Stimulated activated CD4-positive, alpha-beta T cell treated with anti-CD3 and anti-CD28 coated beads, Interleukin-2, amount 100 ng/mL, for 24 hours (primary cell): ENCODE data around the gene PLOD3.

Experiments
- DNase-seq, 2 donors: peaks; one replicate each; pipeline ENCODE4 v3.0.0-alpha.2; 2020

PLOD3 gene

DNA sequence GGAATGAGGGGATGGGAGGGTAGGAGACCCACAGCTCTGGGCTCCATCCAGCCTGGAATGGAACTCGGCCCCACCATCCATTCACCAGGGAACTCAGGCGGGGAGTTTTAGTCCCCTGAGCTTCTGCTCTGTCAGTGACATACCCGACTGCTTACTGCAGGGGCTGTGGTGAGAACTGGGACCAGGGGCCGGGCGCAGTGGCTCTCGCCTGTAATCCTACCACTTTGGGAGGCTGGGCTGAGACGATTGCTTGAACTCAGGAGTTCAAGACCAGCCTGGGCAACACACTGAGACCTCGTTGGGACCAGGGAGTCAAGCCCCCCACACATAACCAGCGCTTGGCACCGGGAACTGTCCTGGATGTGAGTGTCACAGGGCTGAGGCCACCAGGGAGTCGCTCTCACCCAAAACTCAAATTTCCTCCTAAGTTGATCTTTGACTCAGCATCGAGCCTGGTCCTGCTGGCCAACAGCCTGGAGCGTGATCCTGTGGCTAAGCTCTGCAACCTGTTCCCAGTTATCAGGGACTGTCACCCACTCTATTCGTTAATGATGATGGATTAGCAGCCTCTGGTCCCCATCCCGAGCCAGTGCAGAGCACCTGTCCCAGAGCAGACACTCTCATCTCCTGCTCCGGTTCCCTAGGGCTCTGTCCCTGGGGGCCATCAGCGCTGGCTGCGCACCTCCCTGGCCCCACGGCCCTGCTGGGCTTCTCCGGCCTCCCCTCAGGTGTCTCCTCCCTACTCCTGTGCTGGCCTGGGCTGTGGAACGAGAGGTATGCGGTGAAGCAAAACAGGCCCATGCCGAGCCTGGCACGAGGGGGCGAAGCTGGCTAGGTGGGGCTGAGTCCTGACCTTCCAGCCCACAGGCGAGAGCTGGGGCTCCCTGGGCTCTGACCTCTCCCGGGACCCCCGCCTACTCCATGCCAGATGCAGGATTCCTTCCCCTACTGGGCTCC is 21.1 kb upstream of the PLOD3 start:
- DNase-seq, result no peak

DNA sequence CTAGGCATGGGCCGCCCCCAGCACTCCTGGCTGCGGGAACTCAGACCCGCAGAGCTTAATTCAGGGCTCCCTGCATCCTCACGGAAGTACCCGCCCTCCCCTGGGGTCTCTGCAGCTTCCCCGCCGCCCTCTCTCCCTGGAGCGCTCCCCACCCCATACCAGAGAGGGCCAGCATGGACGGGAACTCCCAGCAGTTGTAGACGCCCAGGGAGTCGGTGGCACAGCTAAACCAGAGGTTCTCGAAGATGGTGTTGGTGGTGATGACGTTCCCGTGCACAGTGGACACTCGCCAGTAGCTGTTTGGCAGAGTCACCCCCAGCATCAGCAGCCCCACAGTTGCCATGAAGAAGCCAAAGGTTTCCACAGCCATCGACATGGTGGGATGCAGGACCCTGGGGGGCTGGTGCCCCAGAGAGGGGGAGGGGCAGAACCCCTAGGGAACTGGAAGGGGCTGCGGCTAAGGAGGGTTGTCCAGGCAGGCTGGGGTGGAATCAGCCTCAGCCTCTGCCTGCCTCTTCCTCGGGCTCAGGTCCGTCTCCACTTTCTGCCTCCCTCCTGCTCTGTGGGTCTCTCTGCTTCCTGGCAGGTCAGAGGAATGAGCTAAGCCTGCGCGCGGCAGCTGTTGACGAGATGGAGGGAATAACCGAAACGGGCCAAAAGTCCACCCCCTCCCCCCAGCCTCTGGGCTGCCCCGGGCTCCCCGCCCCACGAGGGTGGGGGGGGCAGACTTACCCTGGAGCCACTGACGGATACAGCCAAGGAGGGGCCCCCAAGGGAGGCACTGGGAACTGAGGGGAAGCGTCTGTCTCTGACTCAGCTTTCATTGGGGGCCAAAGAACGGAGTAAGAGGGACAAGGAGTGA is 20.1 kb upstream of the PLOD3 start, which contains the start of gene CLDN15:
Gene CLDN15 (minus strand): TSS at position 597 of the 862 bp plus-strand sequence. CDS start 221 bp downstream, at position 376.
- no peak for DNase-seq

- DNase-seq, result no peak
Measured at GRCh38 chr7:101236292-101236835, 19.0 kb upstream of the PLOD3 start.

DNA sequence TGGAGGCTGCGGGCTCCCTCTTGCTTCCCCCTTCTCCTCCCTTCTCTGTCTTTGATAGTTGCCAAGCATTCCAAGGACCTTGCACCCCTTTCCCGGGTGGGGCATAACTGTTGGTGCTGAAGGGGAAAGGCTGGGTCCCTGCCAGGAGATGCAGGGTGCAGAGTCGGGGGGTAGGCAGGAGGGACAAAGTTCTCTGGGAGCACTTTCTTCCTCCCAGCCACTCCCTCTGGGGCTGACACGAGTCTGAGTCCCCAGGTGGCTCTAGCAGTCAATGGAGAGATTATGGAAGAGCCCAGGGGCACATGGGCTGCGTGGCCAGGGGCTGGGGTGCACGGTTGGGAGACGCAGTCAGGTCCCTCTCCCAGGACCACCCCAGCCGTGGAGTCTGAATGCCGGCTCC is 18.1 kb upstream of the PLOD3 start:
- DNase-seq, result no peak

GRCh38 chr7:101235050-101235449 is 17.7 kb upstream of the PLOD3 start:
- no peak for DNase-seq

GRCh38 chr7:101234636-101235035 is 17.3 kb upstream of the PLOD3 start:
- DNase-seq, result no peak

DNA sequence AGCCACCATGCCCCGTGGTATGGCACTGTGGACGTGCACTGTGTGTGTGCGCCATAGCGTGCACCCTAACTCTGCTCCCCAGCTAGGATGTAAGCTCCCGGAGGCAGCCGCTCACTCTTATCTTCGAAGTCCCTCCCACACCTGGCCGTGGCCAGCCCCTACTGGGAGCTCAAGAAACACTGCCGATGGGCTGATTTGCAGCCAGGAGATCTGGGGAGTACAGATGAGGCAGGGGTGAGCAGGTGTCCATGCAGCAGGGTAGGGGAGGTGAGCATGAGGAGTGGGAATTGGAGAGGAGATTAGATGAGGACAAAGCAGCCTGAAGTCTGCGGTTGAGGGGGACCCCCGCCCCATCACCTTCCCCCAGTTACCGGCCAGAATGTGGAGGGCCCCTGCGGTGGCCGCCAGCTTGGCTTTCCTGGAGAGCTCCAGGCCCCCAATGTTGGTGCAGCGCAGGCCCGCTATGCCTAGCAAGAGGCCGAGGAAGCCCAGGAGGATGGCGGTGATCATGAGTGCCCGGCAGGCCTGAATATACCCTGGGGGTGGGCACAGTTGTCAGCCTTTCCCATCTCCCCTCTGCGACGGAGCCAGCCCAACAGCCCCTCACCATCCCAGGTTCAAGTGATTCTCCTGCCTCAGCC is 16.6 kb upstream of the PLOD3 start:
- no peak for DNase-seq

GRCh38 chr7:101232141-101232850 is 14.9 kb upstream of the PLOD3 start:
- DNase-seq, result no peak

- DNase-seq, result no peak
Measured at GRCh38 chr7:101231644-101232043, 14.3 kb upstream of the PLOD3 start.

GRCh38 chr7:101226721-101227120 is 9.3 kb upstream of the PLOD3 start:
- no peak for DNase-seq

DNA sequence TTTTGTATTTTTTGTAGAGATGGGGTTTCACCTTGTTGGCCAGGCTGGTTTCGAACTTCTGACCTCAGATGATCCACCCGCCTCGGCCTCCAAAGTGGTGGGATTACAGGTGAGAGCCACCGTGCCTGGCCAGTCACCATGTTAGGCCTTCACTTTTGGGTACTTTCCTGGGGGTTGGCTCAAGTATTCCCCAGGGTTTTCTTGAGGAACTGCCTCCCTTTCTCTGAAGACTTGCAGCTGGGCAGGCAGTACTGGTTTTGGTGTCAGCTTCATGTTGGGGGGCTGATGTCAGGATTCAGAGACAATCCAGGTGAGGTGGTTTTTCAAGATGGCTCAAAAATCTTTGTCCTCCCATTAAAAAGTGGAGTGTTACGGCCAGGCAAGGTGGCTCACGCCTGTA is 8.3 kb upstream of the PLOD3 start:
- no peak for DNase-seq

DNA sequence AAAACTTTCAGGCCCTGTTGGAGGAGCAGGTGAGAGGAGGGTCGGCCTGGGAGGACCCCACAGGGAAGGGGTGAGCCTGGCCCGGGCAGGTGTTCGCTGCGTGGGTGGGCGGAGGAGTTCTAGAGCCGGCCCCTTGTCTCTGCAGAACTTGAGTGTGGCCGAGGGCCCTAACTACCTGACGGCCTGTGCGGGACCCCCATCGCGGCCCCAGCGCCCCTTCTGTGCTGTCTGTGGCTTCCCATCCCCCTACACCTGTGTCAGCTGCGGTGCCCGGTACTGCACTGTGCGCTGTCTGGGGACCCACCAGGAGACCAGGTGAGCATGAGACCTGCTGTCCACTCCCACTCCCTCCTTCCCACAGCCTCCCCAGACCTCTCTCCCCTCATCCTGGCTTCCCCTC is 6.1 kb upstream of the PLOD3 start:
- DNase-seq, result no peak

GRCh38 chr7:101222275-101222830 is 5.0 kb upstream of the PLOD3 start:
- no peak for DNase-seq

- DNase-seq, result no peak
Measured at GRCh38 chr7:101220295-101220694, 2.9 kb upstream of the PLOD3 start.

DNA sequence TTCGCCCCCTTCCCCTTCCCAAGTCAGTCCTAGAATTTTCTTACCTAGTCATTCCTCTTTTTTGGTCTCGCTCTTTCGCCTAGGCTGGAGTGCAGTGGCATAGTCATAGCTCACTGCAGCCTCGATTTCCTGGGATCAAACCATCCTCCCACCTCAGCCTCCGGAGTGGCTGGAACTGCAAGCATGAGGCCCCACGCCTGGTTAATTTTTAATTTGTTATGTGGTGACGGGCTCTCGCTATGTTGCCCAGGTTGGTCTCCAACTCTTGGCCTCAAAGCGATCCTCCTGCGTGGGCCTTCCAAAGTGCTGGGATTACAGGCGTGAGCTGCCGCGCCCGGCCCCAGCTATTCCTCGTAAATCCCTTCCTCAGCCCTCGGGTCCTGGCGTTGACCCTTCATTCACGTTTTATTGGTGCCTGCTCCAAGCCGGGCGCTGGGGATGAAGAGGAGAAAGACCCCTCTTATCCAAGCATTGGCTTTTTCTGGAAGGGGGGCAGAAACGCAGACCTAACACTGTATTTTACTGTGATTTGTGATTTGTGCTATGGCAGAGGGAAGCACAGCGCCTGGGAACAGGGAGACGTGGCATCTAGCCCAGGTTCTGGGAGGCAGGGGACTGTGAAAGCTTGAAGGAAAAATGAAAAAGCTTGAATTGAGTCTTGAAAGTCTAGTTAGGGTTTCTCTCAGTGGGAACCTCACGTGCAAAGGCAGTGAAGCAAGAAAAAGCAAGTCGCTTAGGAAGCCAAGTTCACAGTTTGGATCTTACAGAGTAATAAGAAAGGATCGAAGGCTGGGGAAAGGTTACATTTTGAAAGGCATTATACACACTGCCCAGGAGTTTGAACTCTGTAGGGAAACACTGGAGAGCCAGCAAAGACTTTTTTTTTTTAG is 1.1 kb upstream of the PLOD3 start:
- no peak for DNase-seq

DNA sequence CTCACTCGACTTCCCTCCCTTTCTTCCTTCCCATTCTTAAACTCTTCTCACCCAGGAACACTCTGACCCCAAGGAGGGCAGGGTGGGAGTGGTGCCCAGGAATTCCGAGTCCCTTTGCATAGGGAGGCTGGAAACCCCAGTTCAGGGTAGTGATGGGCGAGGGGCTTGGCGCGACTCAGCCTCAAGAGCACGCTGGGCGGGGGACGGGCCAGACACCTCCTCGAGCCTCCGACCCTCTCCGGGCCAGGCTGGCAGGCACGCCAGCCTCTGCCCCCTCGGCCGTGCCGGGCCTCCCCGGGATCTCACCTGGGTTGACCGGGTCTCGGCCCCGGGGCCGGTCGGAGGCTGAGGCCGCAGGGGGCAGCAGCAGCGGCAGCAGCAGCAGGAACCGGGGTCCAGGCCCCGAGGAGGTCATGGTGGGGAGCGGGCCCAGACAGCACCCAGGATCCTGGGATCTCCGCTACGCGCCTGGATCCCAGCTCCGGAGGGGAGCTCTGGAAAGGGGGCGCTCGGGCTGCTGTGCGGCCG is 457 bp downstream of the PLOD3 start:
- no peak for DNase-seq

DNA sequence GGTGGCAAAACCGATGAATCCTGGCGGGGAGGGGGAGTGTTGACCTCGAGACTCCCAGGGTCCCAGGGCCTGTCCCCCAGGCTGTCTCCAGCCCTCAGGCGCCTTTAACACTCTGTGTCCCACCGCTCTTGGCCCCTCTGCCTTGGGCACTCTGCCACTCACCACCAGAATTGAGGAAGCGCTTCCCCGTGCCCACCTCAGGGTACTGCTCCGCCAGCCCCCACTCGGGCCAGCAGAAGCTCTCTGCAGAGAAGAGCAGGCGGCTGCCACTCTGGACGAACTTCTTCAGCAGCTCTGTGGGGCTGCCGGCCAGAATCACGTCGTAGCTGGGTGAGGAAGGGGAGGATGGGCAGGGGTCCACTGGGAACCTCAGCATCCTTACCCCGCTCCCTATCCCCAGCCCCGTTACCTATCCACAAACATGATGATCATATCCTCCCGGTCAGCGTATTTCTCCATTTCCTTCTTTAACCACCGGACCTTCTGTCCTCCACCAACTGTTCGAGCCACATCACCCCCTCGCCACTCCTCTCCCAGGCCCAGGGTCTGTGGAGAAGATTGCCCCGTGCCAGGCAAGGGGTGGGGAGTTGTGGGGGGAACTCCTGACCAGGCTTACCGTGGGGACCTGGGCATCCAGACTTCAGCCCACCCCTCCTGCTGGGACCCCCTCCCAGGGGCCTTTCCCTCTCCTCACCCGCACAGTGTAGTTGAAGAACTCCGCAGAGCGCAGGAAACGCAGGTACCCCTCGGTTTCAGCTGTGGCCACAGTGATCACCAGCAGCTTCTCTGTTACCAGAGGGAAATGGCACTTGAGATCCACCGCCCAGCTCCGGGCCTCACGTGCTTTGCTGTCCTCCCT is 1.2 kb downstream of the PLOD3 start:
- no peak for DNase-seq

DNA sequence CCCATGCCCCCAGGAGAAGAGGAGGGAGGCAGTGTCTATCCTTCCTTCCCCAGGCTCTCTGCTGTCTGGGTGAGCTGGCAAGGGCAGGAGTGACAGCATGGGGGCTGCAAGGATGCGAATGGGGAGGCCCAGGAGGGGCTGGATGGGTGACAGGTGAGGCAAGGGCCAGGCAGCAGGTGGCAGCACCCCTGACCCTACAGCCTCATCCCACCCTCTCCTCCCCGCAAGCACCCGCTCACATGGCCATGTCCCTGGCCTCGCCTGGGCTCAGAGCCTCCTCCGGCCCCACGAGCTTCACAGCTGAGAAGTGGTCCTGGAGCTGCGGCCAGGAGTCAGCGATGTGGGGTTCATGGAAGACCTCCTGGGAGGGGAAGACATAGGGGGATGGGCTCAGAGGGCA is 5.4 kb downstream of the PLOD3 start:
- no peak for DNase-seq

DNA sequence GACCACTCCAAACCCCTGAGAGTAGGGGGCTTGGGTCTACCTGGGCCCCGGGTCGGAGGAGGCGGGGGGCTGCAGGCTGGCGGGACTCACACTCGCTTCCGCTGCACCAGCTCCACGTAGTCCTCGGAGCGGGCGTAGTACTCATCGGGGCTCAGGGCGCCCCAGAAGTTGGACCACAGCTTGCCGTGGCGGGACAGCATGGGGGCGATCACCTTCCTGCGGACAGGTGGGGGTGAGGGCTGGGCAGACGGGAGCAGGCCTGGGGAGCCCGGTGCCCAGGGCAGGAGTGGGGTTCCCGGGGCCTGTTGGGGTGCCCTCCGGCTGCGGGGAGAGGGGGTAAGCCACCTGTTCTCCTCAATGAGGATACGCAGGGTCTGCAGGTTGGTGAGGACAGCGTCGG is 5.9 kb downstream of the PLOD3 start:
- DNase-seq, result no peak

- DNase-seq, result no peak
Measured at GRCh38 chr7:101210143-101210542, 7.2 kb downstream of the PLOD3 start.
